GM08714 (cell line): ENCODE data around the gene TMTC4.
"Not testable (repeated sequence)": the region's sequence is repeated elsewhere in the genome, so short reads cannot be mapped to it uniquely, and the experiment has no call there.

Experiments
- H3K4me3 ChIP-seq: fragments of 200-500 bp; sonication (Bioruptor generic); 2 replicates; pipeline ENCODE4 v1.5.1; 2014; ENCODE audit warnings: mild to moderate bottlenecking, low read length, inconsistent platforms
- ZNF274 ChIP-seq: IDR thresholded peaks from 2 replicates; pipeline ENCODE4 v1.6.1; 2012; ENCODE audit warnings: mild to moderate bottlenecking, low read depth, low read length

The TMTC4 gene

GRCh38 chr13:100625447-100625846, 49.1 kb downstream of the TMTC4 start:
- H3K4me3 ChIP-seq, result no peak overlapping the region
- TF ChIP-seq ZNF274, result no peak

GRCh38 chr13:100620792-100621191, 53.8 kb downstream of the TMTC4 start:
- no peak for TF ChIP-seq ZNF274
- H3K4me3 ChIP-seq, result no peak overlapping the region

GRCh38 chr13:100619940-100620339, 54.7 kb downstream of the TMTC4 start:
- no peak for TF ChIP-seq ZNF274
- no peak overlapping the region for H3K4me3 ChIP-seq

GRCh38 chr13:100618897-100619296, 55.7 kb downstream of the TMTC4 start:
- H3K4me3 ChIP-seq, result not testable (repeated sequence)

- TF ChIP-seq ZNF274, result no peak
These were observed 61.6 kb downstream of the TMTC4 start for GRCh38 chr13:100613031-100613430.

GRCh38 chr13:100611678-100612492, 62.7 kb downstream of the TMTC4 start:
- no peak for TF ChIP-seq ZNF274
- H3K4me3 ChIP-seq, result no peak overlapping the region

More at GRCh38 chr13:100613031-100613430, 61.6 kb downstream of the TMTC4 start:
- no peak overlapping the region for H3K4me3 ChIP-seq

GRCh38 chr13:100610391-100611347, 63.9 kb downstream of the TMTC4 start:
- TF ChIP-seq ZNF274, result no peak
- no peak overlapping the region for H3K4me3 ChIP-seq

- no peak overlapping the region for H3K4me3 ChIP-seq
- TF ChIP-seq ZNF274, result no peak
These were observed 65.7 kb downstream of the TMTC4 start for GRCh38 chr13:100608906-100609305.

- H3K4me3 ChIP-seq, result no peak overlapping the region
- TF ChIP-seq ZNF274, result no peak
These were observed 66.1 kb downstream of the TMTC4 start for GRCh38 chr13:100608489-100608888.

GRCh38 chr13:100604918-100605710, 69.5 kb downstream of the TMTC4 start:
- H3K4me3 ChIP-seq, result no peak overlapping the region
- no peak for TF ChIP-seq ZNF274

GRCh38 chr13:100602493-100603111, 72.0 kb downstream of the TMTC4 start:
- H3K4me3 ChIP-seq, result no peak overlapping the region
- no peak for TF ChIP-seq ZNF274

- H3K4me3 ChIP-seq, result no peak overlapping the region
- TF ChIP-seq ZNF274, result no peak
These were observed 72.9 kb downstream of the TMTC4 start for GRCh38 chr13:100601716-100602115.

- no peak for TF ChIP-seq ZNF274
- H3K4me3 ChIP-seq, result no peak overlapping the region
These were observed 73.7 kb downstream of the TMTC4 start for GRCh38 chr13:100600915-100601314.

GRCh38 chr13:100600461-100600860, 74.1 kb downstream of the TMTC4 start:
- H3K4me3 ChIP-seq, result no peak overlapping the region
- no peak for TF ChIP-seq ZNF274
